Kidney glomerular epithelial cell (primary cell): ENCODE results near the gene M1AP.

Experiments used
- DNase-seq: peaks from one replicate; lab custom pipeline; 2025; lab: John Stamatoyannopoulos, UW

Gene M1AP

GRCh38 chr2:74648009-74648443 is at the start of gene M1AP:
M1AP (minus strand) TSS chr2:74648330; CDS start chr2:74640275, 8,055 bp downstream.
- DNase-seq: no peak

- no peak for DNase-seq
Observed at GRCh38 chr2:74696829-74697228, 48.7 kb upstream of the M1AP start.

- no peak for DNase-seq
Observed at GRCh38 chr2:74695663-74696062, 47.5 kb upstream of the M1AP start.

- DNase-seq: no peak
Observed at GRCh38 chr2:74694281-74694680, 46.2 kb upstream of the M1AP start.

GRCh38 chr2:74693668-74694067 is 45.5 kb upstream of the M1AP start:
- no peak for DNase-seq

- DNase-seq: no peak
Observed at GRCh38 chr2:74693213-74693612, 45.1 kb upstream of the M1AP start.

- DNase-seq: no peak
Observed at GRCh38 chr2:74691929-74692328, 43.8 kb upstream of the M1AP start.

GRCh38 chr2:74690571-74690970 is 42.4 kb upstream of the M1AP start:
- peak; percentile 80 for DNase-seq

- no peak for DNase-seq
Observed at GRCh38 chr2:74689671-74690070, 41.5 kb upstream of the M1AP start.

- no peak for DNase-seq
Observed at GRCh38 chr2:74688881-74689280, 40.8 kb upstream of the M1AP start.

GRCh38 chr2:74685408-74685807 is 37.3 kb upstream of the M1AP start:
- DNase-seq: no peak

- DNase-seq: no peak
Observed at GRCh38 chr2:74682501-74682900, 34.4 kb upstream of the M1AP start.

- no peak for DNase-seq
Observed at GRCh38 chr2:74679615-74680014, 31.5 kb upstream of the M1AP start.

GRCh38 chr2:74676331-74676730 is 28.2 kb upstream of the M1AP start:
- DNase-seq: no peak

- DNase-seq: no peak
Observed at GRCh38 chr2:74675090-74675489, 27.0 kb upstream of the M1AP start.

- no peak for DNase-seq
Observed at GRCh38 chr2:74673826-74674528, 25.8 kb upstream of the M1AP start.

GRCh38 chr2:74671479-74671878 is 23.3 kb upstream of the M1AP start:
- peak; percentile 18 for DNase-seq

GRCh38 chr2:74670263-74670662 is 22.1 kb upstream of the M1AP start:
- no peak for DNase-seq

GRCh38 chr2:74668087-74668486 is 20.0 kb upstream of the M1AP start:
- DNase-seq: no peak

GRCh38 chr2:74659462-74659861 is 11.3 kb upstream of the M1AP start:
- DNase-seq: no peak

- DNase-seq: no peak
Observed at GRCh38 chr2:74658516-74658915, 10.4 kb upstream of the M1AP start.

- no peak for DNase-seq
Observed at GRCh38 chr2:74655579-74655978, 7.4 kb upstream of the M1AP start.

GRCh38 chr2:74653985-74654882 is 6.1 kb upstream of the M1AP start, which contains the start of gene SEMA4F:
SEMA4F (plus strand) TSS chr2:74654247; CDS start chr2:74654377, 130 bp downstream.
- peak; percentile 95 for DNase-seq
